Lower leg skin (tissue), 4 donors: ENCODE data around the gene OR5K4. TPM values are rescaled to one million over a fixed set of nuclear protein-coding genes. Genes with fewer than 3 reads are reported as not detected.

Experiments used
- DNase-seq, 2 donors: peaks; one replicate each; pipeline ENCODE4 v3.0.0-alpha.2; 2019; ENCODE audit warnings: low spot score in 2 of 2
- H3K4me3 ChIP-seq: fragments of 200-600 bp; sonication (generic); 2 replicates; pipeline ENCODE4 v1.5.1; 2017; ENCODE audit warnings: mild to moderate bottlenecking, low read depth; ENCODE audit not compliant: poor library complexity, severe bottlenecking
- CTCF ChIP-seq, 3 donors: fragments of 450-650 bp; IDR thresholded peaks; one replicate each; pipeline ENCODE4 v1.5.1; 2016; ENCODE audit warnings: antibody characterized with exemption in 3 of 3, mild to moderate bottlenecking in 3 of 3, moderate library complexity in 2 of 3
- POLR2A ChIP-seq, 2 donors: fragments of 450-650 bp; IDR thresholded peaks; one replicate each; pipeline ENCODE4 v1.6.1; 2016 to 2017; ENCODE audit warnings: antibody characterized with exemption in 2 of 2, mild to moderate bottlenecking in 1 of 2, moderate library complexity in 1 of 2
- WGBS, 2 donors: methylation state at CpG; one replicate each; pipeline ENCODE4 v1.1.5; 2018; 5-methylcytosine and 5-hydroxymethylcytosine counted together
- intact Hi-C: fragments of 100-400 bp; cut with DNase I; formaldehyde crosslinking; loops from one replicate; pipeline ENCODE4 v1.15.0; 2023; ENCODE audit warnings: low total_unique reads
- total RNA-seq, 4 donors: library from RNA; depleted of rRNA; stranded (reverse); fragments of >200 nt; gene quantifications; one replicate each; pipeline ENCODE4 v1.1.0, GENCODE V29; 2016

The OR5K4 gene
- total RNA-seq, 4 donors from 2014 or later, result not detected

GRCh38 chr3:98326105-98326893, 27.4 kb upstream of the OR5K4 start:
- TF ChIP-seq CTCF (IDR thresholded peaks at IDR 0.05), result no peak
- TF ChIP-seq POLR2A (IDR thresholded peaks at IDR 0.05), result no peak
- WGBS, 2 donors, result 58 to 68% methylated on average over 2 of the region's 2 CpGs
- H3K4me3 ChIP-seq, result no peak overlapping the region
- DNase-seq, result no peak
- intact Hi-C loops, result loop anchor here (10.0 kb wide), 1 partner anchor 281 kb away; no protein-coding TSS in a partner anchor

GRCh38 chr3:98326945-98327344, 26.7 kb upstream of the OR5K4 start:
- no peak overlapping the region for H3K4me3 ChIP-seq
- intact Hi-C loops, result loop anchor here (10.0 kb wide), 1 partner anchor 282 kb away; no protein-coding TSS in a partner anchor
- TF ChIP-seq POLR2A (IDR thresholded peaks at IDR 0.05), result no peak
- no peak for TF ChIP-seq CTCF (IDR thresholded peaks at IDR 0.05)
- no peak for DNase-seq

DNA sequence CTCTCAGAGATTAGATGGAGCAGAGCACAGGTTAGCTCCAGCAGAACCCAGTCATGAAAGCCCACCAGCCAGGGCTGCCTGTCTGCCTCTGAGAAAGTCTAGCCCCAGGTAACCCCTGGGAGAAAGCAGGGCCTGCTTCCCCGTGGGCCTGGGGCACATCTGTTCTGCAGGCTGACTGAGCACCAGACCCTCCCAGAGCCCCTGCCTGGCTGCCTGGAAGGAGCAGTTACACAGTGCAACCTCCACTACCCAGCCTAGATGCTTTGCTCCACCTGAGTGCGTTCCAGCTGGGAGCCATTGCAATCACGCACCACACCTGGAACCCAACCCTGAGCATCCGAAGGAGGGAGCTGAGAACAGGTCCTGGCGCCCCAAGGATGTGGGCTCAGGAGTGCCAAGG, 24.7 kb upstream of the OR5K4 start:
- no peak overlapping the region for H3K4me3 ChIP-seq
- TF ChIP-seq CTCF (IDR thresholded peaks at IDR 0.05) (no peak), POLR2A (IDR thresholded peaks at IDR 0.05) (no peak)
- intact Hi-C loops, result loop anchor here (10.0 kb wide), 1 partner anchor 284 kb away; no protein-coding TSS in a partner anchor
- 54 to 80% methylated on average over 4 to 5 of the region's 5 CpGs for WGBS, 2 donors
- DNase-seq, result no peak

- 9 to 10% methylated on average over 6 of the region's 6 CpGs for WGBS, 2 donors
- intact Hi-C loops, result loop anchor here (10.0 kb wide), 1 partner anchor 285 kb away; no protein-coding TSS in a partner anchor
- DNase-seq, result peak in 1 of 2 donors; percentile 26
- TF ChIP-seq CTCF (IDR thresholded peaks at IDR 0.05) (no peak), POLR2A (IDR thresholded peaks at IDR 0.05) (no peak)
- H3K4me3 ChIP-seq, result no peak overlapping the region
These were observed 24.1 kb upstream of the OR5K4 start for GRCh38 chr3:98329392-98330124.

- TF ChIP-seq CTCF (IDR thresholded peaks at IDR 0.05) (no peak), POLR2A (IDR thresholded peaks at IDR 0.05) (no peak)
- intact Hi-C loops, result no loop called here
- DNase-seq, result no peak
- WGBS, 2 donors, result 89 to 92% methylated on average over 1 of the region's 1 CpG
- H3K4me3 ChIP-seq, result no peak overlapping the region
These were observed 22.3 kb upstream of the OR5K4 start for GRCh38 chr3:98331329-98331728.
